ENCODE measurements around the gene DNAH3.

DNA sequence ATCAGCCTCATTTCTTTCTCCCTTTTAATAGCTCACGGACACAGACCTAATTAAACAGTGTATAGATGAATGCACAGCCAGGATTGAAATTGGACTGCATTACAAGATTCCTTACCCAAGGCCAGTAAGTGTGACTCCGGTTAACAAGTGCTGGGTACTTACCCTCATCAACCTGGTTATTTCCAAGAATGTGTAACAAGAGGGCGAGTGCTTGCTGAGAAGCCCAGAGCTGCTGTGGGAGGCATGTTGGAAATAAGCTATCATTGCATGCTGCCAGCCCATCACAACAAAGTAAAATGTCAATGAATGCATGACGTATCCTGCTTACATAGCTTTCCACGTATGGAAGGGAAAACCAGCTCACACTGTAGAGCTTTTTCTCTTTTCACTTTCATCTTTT lies 230.6 kb downstream of the DNAH3 start:
- TF ChIP-seq POLR2AphosphoS5 (IDR thresholded peaks at IDR 0.05; ENCODE audit: low read depth, low read length): no peak
- TF ChIP-seq, protein P1, sequence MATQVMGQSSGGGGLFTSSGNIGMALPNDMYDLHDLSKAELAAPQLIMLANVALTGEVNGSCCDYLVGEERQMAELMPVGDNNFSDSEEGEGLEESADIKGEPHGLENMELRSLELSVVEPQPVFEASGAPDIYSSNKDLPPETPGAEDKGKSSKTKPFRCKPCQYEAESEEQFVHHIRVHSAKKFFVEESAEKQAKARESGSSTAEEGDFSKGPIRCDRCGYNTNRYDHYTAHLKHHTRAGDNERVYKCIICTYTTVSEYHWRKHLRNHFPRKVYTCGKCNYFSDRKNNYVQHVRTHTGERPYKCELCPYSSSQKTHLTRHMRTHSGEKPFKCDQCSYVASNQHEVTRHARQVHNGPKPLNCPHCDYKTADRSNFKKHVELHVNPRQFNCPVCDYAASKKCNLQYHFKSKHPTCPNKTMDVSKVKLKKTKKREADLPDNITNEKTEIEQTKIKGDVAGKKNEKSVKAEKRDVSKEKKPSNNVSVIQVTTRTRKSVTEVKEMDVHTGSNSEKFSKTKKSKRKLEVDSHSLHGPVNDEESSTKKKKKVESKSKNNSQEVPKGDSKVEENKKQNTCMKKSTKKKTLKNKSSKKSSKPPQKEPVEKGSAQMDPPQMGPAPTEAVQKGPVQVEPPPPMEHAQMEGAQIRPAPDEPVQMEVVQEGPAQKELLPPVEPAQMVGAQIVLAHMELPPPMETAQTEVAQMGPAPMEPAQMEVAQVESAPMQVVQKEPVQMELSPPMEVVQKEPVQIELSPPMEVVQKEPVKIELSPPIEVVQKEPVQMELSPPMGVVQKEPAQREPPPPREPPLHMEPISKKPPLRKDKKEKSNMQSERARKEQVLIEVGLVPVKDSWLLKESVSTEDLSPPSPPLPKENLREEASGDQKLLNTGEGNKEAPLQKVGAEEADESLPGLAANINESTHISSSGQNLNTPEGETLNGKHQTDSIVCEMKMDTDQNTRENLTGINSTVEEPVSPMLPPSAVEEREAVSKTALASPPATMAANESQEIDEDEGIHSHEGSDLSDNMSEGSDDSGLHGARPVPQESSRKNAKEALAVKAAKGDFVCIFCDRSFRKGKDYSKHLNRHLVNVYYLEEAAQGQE (IDR thresholded peaks at IDR 0.05; ENCODE audit: insufficient read depth in 1 of 2, low read depth in 2 of 2, low read length in 2 of 2): no peak
- TF ChIP-seq TAF1 (IDR thresholded peaks at IDR 0.05; ENCODE audit: borderline replicate concordance, insufficient read depth, low read length): no peak
